HepG2 (cell line): ENCODE measurements around the gene DDRGK1. TPM values are rescaled to one million over a fixed set of nuclear protein-coding genes. Genes with fewer than 3 reads are reported as not detected.

Experiments used
- ARNT2 ChIP-seq: sonication (generic); formaldehyde crosslinking; IDR thresholded peaks from 2 replicates; pipeline ENCODE4 v1.8.0; 2022; ENCODE audit warnings: mild to moderate bottlenecking, low read depth, missing genetic modification reagents, moderate library complexity
- GABPA ChIP-seq, 2 experiments: IDR thresholded peaks; 2 replicates each; pipeline ENCODE4 v1.6.1; 2011 to 2016; ENCODE audit warnings: low read depth in 2 of 2, low read length in 1 of 2, missing biosample characterization in 1 of 2, missing genetic modification characterization in 1 of 2
- HES4 ChIP-seq: sonication (generic); formaldehyde crosslinking; IDR thresholded peaks from 2 replicates; pipeline ENCODE4 v1.9.0; 2021; ENCODE audit warnings: mild to moderate bottlenecking, missing genetic modification reagents, borderline replicate concordance
- MIER2 ChIP-seq: IDR thresholded peaks from 2 replicates; pipeline ENCODE4 v1.6.1; 2016; ENCODE audit warnings: missing biosample characterization, missing genetic modification reagents
- PAF1 ChIP-seq: IDR thresholded peaks from 2 replicates; pipeline ENCODE4 v1.6.1; 2016; ENCODE audit warnings: missing genetic modification reagents, missing compliant biosample characterization
- RCOR2 ChIP-seq: IDR thresholded peaks from 2 replicates; pipeline ENCODE4 v1.6.1; 2016; ENCODE audit warnings: missing biosample characterization, missing genetic modification reagents
- ZNF30 ChIP-seq: sonication (generic); formaldehyde crosslinking; IDR thresholded peaks from 2 replicates; pipeline ENCODE4 v1.5.0; 2020; ENCODE audit warnings: mild to moderate bottlenecking, missing genetic modification reagents
- ZNF572 ChIP-seq: sonication (generic); formaldehyde crosslinking; IDR thresholded peaks from 2 replicates; pipeline ENCODE4 v1.5.1; 2020; ENCODE audit warnings: mild to moderate bottlenecking, missing genetic modification reagents
- ZNF879 ChIP-seq: sonication (generic); formaldehyde crosslinking; IDR thresholded peaks from 2 replicates; pipeline ENCODE4 v1.8.1; 2023; ENCODE audit warnings: missing genetic modification reagents
- polyA plus RNA-seq, 8 experiments: library from polyadenylated mRNA; depleted of rRNA in 3 of 8; stranded (reverse) in 7 of 8; unstranded in 1 of 8; fragments of >200 nt; fragmentation: Illumina TruSeq in 4 of 8; extraction: Trizol in 4 of 8; gene quantifications; 2 replicates each; pipeline versions ENCODE4 v1.2.1 to v1.2.3, GENCODE V29; 2011 to 2016; ENCODE audit warnings: low read depth in 4 of 8, missing spikeins in 1 of 8, mixed read lengths in 1 of 8; ENCODE audit not compliant: insufficient read depth in 1 of 8
- total RNA-seq, 5 experiments: library from RNA; depleted of rRNA; stranded (reverse); fragments of >200 nt; fragmentation: Illumina TruSeq; extraction: Trizol; gene quantifications; 2 replicates each; pipeline ENCODE4 v1.2.3, GENCODE V29; 2016; ENCODE audit warnings: low read depth in 1 of 5
- TF ChIP-seq, protein P1 (sequence below): IDR thresholded peaks from 2 replicates; pipeline ENCODE4 v1.6.1; 2012; ENCODE audit warnings: low read depth, low read length, improper control_type of control experiment
- TF ChIP-seq, protein P2 (sequence below): sonication (generic); formaldehyde crosslinking; IDR thresholded peaks from 2 replicates; pipeline ENCODE4 v1.8.1; 2023; ENCODE audit warnings: mild to moderate bottlenecking, missing genetic modification reagents
- TF ChIP-seq, protein P3 (sequence below): sonication (generic); formaldehyde crosslinking; IDR thresholded peaks from 2 replicates; pipeline ENCODE4 v1.4.0; 2020; ENCODE audit warnings: mild to moderate bottlenecking, missing genetic modification reagents

Gene DDRGK1
- total and polyA plus RNA-seq, 2 of the 13 experiments (the other 11 are each of a cell fraction or from before 2014, with no cell fraction given) = 96.7 to 149 TPM

DNA sequence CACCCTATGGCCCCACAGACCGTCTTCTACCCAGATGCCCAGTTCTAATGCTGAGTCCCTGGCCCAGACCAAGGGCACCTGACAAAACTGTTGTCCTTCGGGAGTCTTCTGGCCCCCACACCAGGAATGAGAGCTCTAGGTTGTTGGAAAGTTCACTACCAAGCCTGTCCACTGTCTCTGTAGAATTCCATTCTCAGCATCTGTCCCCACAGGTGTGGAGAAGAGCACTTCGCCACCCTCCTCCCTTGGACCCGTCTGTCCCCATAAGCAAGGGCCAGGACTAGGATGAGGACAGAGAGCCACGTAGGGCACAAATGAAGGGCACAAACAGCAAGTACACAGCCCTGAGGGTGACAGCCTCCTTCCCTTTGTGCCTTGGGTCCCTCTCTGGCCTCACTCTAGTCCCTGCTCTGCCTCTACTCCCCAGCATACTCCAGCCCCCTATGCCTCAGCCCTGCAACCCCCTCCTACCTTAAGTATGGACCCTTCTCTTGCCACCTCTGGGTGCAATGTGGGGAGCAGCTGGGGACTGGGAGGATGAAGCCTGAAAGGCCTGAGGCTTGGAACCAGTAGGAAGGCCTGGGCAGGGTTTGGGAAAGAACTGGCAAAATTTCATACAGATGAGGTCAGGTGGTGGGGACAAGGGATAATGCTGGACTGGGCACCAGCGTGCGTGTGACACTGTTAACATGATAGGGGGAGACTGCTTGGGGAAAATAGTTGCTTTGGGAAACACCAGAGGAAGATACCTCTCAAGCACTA is 35.5 kb downstream of the DDRGK1 start (continued):
- TF ChIP-seq, protein P1, sequence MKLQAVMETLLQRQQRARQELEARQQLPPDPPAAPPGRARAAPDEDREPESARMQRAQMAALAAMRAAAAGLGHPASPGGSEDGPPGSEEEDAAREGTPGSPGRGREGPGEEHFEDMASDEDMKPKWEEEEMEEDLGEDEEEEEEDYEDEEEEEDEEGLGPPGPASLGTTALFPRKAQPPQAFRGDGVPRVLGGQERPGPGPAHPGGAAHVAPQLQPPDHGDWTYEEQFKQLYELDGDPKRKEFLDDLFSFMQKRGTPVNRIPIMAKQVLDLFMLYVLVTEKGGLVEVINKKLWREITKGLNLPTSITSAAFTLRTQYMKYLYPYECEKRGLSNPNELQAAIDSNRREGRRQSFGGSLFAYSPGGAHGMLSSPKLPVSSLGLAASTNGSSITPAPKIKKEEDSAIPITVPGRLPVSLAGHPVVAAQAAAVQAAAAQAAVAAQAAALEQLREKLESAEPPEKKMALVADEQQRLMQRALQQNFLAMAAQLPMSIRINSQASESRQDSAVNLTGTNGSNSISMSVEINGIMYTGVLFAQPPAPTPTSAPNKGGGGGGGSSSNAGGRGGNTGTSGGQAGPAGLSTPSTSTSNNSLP = no peak
- peak; percentile 87; the same call in 1 of the 2 replicates for TF ChIP-seq ZNF879 (CRISPR knock-in tag)
- TF ChIP-seq, protein P2, sequence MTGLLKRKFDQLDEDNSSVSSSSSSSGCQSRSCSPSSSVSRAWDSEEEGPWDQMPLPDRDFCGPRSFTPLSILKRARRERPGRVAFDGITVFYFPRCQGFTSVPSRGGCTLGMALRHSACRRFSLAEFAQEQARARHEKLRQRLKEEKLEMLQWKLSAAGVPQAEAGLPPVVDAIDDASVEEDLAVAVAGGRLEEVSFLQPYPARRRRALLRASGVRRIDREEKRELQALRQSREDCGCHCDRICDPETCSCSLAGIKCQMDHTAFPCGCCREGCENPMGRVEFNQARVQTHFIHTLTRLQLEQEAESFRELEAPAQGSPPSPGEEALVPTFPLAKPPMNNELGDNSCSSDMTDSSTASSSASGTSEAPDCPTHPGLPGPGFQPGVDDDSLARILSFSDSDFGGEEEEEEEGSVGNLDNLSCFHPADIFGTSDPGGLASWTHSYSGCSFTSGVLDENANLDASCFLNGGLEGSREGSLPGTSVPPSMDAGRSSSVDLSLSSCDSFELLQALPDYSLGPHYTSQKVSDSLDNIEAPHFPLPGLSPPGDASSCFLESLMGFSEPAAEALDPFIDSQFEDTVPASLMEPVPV (CRISPR knock-in tag) = peak; percentile 22; the same call in 1 of the 2 replicates
- TF ChIP-seq, protein P3, sequence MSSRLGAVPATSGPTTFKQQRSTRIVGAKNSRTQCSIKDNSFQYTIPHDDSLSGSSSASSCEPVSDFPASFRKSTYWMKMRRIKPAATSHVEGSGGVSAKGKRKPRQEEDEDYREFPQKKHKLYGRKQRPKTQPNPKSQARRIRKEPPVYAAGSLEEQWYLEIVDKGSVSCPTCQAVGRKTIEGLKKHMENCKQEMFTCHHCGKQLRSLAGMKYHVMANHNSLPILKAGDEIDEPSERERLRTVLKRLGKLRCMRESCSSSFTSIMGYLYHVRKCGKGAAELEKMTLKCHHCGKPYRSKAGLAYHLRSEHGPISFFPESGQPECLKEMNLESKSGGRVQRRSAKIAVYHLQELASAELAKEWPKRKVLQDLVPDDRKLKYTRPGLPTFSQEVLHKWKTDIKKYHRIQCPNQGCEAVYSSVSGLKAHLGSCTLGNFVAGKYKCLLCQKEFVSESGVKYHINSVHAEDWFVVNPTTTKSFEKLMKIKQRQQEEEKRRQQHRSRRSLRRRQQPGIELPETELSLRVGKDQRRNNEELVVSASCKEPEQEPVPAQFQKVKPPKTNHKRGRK (CRISPR knock-in tag) = 0 out of 2 replicates have a peak, but pooled peaks have one; percentile 20
- no peak for TF ChIP-seq RCOR2 (CRISPR knock-in tag)
- no peak for TF ChIP-seq ARNT2 (CRISPR knock-in tag)
- no peak for TF ChIP-seq ZNF30 (CRISPR knock-in tag)
- peak; percentile 60; the same call in 1 of the 2 replicates for TF ChIP-seq PAF1 (CRISPR knock-in tag)
- peak; percentile 89; the same call in 1 of the 2 replicates for TF ChIP-seq ZNF572 (CRISPR knock-in tag)
- 0 out of 2 replicates have a peak, but pooled peaks have one; percentile 6 for TF ChIP-seq HES4 (CRISPR knock-in tag)
- 0 out of 2 replicates have a peak, but pooled peaks have one; percentile 11 for TF ChIP-seq MIER2 (CRISPR knock-in tag)
- no peak for TF ChIP-seq GABPA (IDR thresholded peaks at IDR 0.05; ENCODE audit: low read depth, low read length)
- peak; percentile 3 for TF ChIP-seq GABPA (CRISPR knock-in tag; IDR thresholded peaks at IDR 0.05; ENCODE audit: low read depth)
